Activated CD4-positive, CD25-positive, alpha-beta regulatory T cell treated with anti-CD3 and anti-CD28 coated beads, Interleukin-2, amount 50 U/mL, for 72 hours (primary cell): ENCODE results near the gene MTCP1.
A peak's percentile ranks its signal among the peaks of the same experiment; 100 is the strongest.

ENCODE experiments used
- DNase-seq: peaks from one replicate; pipeline ENCODE4 v3.0.0; 2021

The MTCP1 gene

DNA sequence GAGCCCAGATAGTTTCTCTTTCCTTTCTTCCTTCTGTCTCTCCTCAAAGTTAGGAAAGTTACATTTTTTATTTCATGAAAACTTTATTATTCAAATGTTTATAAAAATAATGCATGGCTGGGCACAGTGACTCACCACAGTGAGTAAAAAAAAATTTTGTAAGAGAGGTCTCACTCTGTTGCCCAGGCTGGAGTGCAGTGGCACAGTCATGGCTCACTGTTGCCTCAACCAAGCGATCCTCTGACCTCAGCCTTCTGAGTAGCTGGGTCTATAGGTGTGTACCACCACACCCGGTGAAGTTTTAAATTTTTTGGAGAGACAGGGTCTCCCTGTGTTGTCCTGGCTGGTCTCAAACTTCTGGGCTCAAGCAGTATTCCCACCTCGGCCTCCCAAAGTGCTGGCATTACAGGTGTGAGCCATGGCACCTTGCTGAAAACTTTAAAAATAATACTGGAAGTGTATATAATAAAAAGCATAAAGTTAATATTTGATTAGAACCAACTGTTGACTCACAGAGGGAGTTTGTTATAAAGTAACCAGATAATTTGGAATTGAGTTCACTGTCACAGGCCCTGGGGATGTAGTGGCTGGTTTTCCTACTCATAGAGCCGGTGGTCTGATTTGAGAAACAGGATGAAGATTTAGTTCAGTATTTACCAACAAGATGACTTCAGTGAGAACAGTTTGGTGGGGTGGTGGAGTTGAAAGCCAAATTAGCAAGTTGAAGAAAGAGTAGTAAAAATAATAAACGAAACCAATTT, 18.0 kb downstream of the MTCP1 start:
- DNase-seq, result no peak

DNA sequence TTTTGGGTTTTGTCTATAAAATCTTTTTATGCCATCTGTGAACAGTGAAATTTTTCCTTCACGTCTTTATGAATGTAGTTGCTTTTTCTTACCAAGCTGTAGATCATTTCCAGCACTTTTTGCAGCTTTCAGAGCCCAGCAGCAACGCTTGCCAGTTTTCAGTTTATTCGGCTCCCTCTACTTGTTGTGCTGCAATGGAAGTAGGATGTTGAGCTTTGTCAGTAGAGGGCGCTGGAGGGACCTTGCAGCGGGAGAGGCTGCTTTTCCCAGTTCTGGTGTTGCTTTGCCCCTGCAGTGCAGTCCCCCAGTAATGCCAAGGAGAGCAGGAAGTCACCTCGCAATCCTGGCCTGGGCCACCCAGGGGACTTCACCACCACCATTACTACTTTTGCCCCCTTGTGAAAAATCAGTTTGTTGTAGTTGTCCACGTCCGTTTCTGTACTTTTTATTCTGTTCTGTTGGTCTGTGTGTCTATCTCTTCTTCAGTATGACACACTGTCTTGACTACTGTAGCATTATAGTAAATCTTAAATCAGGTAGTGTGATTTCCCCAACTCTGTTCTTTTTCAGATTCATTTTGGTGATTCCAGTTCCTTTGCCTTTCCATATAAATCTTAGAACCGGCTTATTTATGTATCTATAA, 21.8 kb downstream of the MTCP1 start:
- no peak for DNase-seq

DNA sequence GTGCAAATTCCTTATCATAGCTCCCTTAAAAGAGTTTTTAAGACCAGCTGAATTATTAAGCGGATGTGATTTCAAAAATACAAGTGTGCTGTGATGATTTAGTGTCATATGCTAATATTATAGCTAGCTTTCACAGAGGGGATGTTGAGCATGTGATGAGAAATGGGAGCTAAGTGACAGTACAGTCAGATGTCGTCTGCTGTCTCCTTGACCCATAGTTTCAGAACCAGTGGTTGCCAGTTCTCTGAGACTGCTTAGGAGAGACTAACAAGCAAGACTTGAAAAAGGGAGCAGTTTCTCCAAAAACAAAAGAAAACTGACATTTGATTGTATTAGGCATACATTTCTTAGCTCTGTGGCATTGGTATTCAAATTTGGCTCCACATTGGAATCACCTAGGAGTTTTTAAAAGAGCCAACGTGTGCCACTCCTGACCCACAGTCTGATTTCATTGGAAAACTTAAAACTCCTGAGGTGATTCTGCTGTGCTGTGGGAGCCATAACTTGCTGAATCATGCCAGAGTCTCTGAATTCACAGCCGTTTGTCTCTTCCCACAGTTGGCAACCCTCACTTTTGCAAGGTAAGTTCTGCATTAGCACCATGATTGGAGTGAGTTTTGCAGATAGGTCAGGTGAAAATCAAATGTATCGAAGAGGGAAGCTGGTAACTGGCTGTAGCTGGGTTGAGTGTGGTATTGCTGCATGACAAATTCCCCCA, 24.0 kb downstream of the MTCP1 start:
- no peak for DNase-seq

DNA sequence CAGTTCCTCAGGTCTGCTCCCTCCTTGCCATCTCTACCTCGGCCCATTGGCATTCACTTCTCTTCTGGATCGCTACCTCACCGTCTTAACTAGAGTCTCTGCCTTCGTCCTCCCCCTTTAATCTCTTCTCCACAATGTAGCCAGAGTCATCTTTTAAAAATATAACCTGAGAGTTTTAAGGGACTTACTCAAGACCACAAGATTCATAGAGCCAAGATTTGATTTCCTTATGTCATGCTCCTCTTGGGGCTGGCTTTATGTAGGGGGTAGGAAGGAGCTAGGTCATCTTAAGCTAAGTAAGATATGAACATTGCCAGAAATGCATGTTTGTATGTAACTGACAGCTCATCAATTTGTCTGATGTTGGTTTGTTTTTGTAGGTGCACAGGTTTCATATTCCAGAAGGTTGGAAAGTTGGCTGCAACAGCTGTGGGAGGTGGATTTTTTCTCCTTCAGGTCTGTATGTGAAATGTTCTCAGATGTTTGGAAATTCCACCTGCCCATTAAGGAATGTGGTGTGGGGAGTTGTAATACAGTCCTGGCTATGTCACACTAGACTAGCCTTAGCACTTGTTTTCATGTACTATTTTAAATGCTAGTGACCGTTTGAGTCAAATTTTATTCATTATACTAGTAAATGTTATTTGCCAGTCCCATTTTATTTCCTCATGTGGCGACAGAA, 24.7 kb downstream of the MTCP1 start:
- DNase-seq, result no peak

DNA sequence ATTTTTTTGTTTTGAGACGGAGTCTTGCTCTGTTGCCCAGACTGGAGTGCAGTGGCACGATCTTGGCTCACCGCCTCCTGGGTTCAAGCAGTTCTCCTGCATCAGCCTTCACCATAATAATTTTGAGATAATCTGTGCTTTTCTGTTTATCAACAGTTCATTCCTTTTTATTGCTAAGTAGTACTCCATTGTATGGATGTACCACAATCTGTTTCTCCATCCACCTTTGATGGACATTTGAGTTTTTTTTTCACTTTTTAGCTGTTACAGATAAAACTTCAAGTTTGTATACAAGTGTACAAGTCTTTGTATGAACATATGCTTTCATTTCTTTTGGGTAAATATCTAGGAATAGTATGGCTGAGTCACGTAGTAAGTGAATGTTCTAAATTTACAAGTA, 35.2 kb downstream of the MTCP1 start:
- no peak for DNase-seq

DNA sequence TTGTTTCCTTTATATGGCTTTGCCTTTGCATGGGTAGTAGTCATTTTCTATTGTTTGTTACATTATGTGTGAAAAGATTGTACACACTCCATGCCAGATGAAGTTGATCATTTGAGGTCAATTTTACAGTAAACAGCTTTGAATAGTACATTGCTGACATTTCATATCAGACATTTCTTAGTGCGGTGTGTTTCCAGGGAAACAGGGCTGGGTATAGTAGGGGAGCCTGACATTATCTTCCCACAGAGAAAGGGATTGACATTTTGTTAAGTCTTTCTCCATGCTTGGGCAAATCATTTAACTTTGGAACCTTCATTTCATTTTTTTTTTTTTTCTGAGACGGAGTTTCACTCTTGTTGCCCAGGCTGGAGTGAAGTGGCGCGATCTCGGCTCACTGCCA, 39.3 kb downstream of the MTCP1 start:
- no peak for DNase-seq

DNA sequence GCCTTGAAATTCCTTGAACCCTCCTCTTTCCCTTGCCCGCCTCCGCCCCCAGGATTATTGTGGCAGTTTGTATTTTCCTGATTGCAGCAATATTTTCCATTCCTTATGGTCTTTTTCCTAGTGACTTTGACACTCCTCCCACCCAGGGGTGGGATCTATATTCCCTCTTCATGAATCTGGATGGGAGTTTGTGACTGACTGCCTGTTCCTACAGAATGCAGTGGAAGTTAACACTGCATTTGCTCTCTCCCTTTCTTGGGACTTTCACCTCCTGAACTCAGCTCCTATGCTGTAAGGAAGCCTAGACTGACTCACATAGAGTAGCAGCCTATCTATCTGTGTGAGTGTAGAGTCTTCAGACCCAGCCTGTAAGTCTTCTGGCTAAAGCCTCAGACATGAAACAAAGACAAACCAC, 42.1 kb downstream of the MTCP1 start:
- DNase-seq, result no peak

DNA sequence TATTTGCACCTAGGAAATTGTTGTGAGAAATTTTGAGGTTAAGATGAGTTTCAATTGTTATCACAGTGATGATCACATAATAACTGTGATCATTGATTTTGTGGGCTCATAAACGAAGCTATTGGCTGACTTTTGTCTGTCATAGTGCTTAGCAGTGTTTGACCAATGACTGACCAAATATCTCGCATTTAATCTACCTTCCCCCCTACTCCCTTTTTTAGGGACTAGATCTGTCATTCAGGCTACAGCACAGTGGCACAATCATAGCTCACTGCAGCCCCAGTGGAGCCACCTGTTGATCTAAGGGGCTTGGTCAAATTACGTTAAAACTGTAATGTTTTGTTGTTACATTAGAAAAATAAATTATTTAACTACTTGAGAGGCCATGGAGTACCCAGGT, 42.8 kb downstream of the MTCP1 start:
- DNase-seq, result no peak

DNA sequence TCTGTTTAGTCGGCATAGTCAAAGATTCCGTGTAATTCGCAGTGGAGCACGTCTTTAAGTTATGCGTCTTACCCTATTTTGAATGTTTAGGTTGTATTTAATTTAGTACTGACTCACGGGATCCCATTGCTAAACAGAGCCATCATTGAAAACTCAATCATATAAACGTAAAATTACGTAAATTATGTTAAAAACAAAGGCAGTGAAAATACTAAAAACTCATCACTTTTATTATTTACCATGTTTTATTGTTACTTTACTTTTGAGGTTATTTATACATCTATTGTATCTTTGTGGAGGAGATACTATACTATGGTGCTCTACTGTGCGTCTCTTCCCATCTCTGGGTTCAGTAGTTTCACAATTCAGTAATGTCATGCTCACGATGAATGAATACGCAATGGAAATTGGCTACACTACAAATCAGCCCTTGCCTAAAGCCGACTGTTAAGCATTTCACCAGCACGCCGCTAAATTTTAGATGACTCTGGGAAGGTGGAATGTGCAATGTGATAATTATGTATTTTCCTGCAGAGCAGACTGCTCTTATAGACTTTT, 43.3 kb downstream of the MTCP1 start:
- DNase-seq, result no peak

DNA sequence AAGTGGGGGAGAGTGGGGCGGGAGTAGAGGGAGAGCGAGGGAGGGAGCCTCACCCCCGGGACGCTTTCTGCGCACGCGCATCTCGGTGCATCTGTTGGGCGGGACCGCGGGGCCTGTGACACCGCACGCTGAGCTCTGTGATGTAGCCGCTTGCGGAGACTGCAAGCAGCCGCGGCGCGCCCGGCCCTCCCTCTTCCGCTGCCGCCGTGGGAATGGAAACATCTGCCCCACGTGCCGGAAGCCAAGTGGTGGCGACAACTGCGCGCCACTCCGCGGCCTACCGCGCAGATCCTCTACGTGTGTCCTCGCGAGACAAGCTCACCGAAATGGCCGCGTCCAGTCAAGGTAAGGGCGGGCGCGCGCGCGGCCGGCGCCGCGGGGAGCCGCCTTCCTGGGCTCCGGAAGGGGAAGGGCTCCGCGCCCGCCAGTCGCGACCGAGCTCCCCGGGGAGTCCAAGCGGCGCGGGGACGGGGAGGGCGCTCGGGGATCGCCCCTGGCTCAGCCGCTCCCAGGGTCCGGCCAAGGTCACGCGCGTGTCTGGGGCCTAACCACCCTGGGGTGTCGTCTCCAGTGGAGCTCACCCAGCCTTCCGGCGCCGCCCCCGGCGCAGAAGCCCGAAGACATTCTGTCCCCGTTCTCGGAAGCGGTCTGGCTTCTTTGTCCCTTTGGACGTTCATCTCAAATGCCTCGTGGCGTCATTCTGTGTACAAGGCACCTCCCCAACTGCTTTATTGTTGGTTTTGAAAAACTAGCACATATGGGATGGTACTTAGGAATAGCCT, 44.0 kb downstream of the MTCP1 start, which contains the start of gene FUNDC2:
Gene FUNDC2 (plus strand): TSS at position 118 of the 782 bp plus-strand sequence. CDS start 95 bp downstream, at position 213.
- peak; percentile 88 for DNase-seq

DNA sequence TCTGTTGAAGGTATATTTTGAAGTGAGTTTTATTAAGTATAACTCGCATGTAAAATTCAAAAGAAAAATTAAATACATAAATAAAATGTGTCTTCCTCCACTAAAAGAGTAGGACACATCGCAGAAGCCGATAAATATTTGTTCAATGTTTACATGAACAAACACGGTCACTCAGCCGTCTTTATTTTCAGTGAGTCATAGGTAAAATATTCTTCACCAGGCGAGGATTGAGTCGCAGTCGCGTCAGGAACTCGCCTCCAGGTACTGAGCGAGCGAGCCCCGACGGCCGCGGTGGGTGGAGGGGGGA, 44.6 kb downstream of the MTCP1 start:
- no peak for DNase-seq

DNA sequence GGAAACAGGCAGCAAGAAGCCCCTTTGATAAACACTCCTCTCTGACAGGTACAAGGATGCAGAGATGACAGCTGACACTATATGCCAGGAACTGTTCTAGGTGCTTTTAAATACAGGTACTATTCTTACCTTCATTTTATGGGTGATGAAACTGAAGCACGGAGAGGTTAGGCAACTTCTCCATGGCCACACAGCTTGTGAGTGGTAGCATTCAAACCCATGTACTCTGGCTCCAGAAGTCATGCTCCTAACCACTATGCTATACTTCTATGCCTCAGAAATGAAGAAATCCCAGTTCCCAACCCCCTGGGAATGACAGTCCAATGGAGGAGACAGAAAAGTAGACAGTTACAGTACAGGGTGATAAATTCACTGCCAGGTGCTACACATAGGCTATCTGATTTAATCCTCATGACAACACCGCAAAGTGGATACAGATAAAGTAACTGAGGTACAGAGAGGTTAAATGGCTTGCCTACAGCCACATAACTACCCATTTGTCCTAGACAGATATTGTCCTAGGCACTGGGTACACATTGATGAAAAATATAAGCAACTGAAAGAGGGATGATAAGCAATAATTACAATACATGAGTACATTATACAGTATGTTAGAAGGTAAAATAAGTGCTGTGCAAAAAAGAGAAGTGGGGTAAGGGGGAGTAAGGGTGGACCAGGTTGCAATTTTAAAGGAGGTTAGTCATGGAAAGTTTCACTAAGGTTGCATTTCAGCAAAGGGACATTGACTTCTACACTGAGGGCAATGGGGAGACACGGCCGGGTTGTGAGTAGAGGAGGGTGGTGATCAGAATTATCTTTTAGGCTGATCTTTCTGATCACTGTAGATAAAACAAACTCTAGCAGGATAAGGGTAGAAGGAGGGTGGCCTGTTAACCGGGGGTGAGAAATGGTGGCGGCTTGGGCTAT, 46.8 kb downstream of the MTCP1 start:
- no peak for DNase-seq

DNA sequence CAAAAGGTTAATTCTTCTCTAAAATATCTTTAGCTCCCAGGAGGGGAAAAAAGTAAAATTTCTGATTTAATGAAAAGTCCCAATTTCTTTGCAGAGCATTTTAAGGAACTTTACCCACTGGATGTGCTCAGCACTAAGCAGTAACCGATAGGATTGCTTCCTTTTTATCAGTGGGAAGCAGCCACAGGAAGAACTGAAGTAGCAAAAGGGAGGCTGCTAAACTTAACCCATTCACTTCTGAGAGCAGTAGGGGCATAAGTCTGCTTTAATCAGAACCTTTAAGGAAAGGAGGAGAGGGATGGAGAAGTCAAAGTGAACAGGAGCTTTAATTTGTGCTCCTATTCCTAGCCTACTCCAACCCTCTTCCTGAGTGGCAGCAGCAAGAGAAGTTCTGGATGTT, 48.4 kb downstream of the MTCP1 start, which contains the start of gene F8:
Gene F8 (minus strand): TSS at position 139 of the 400 bp plus-strand sequence. CDS start 171 bp downstream, outside the sequence.
- no peak for DNase-seq

DNA sequence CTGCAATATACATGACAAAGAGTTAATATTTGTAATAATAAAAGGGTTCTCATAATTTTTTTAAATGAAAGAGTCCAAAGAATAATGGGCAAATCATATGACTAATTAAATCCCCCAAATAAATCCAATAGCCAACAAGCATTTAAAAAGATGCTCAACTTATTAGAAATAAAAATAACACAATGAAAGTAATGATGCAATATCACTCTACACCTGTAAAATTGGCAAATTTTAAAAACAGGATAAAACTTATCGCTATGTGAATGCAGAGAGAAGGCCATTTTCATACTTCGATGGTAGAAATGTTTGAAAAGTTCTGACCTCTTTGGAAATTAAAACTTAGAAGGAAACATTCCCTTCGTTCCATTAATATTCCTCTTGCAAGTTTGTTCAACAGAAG, 50.3 kb downstream of the MTCP1 start:
- DNase-seq, result no peak
